Measurements from ENCODE around the gene SETD4.

SETD4 gene

GRCh38 chr21:36010801-36011200 lies 49.5 kb downstream of the SETD4 start:
- no peak for DNase-seq

GRCh38 chr21:36008505-36008904 lies 51.8 kb downstream of the SETD4 start:
- no peak for DNase-seq

GRCh38 chr21:36005879-36006400 lies 54.4 kb downstream of the SETD4 start:
- no peak for DNase-seq

DNA sequence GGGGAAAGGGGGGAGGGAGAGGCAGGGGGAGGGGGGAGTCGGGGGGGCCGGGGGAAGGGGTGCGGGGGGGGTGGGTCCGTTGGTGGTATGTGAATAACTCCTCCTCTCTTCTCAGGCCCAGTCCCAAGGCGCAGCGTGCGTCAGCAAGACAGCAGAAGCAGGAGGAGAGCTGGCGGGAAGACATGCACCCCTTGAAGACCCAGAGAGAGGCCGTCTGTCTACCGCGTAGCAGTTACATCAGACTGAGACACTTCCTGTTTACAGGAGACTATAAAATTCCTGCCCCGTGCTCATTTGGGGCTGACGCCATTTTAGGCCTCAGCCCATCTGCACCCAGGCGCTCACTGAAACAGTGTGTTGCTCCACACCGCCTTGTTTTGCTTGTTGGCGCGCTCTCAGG lies 55.3 kb downstream of the SETD4 start:
- no peak for DNase-seq

DNA sequence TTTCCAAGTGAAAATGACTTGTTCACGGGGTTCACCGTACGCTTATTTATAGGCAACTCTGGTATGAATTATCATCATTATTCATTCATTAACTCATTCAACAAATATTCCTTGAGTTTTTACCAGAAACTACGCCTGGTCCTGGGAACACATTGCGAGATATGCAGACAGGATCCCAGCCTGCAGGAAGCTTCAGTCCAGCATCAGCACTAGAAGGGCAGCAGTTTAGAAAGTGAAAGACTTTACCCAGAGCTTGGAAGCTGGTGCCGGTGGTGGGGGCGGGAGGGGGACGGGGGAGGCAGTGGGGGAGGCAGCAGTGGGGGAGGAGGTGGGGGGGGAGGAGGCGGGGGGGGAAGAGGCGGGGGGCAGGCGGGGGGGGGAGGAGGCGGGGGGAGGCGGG lies 55.9 kb downstream of the SETD4 start:
- DNase-seq: no peak

GRCh38 chr21:36003776-36004175 lies 56.5 kb downstream of the SETD4 start:
- DNase-seq: no peak

GRCh38 chr21:35996217-35996616 lies 64.1 kb downstream of the SETD4 start:
- DNase-seq: no peak

DNA sequence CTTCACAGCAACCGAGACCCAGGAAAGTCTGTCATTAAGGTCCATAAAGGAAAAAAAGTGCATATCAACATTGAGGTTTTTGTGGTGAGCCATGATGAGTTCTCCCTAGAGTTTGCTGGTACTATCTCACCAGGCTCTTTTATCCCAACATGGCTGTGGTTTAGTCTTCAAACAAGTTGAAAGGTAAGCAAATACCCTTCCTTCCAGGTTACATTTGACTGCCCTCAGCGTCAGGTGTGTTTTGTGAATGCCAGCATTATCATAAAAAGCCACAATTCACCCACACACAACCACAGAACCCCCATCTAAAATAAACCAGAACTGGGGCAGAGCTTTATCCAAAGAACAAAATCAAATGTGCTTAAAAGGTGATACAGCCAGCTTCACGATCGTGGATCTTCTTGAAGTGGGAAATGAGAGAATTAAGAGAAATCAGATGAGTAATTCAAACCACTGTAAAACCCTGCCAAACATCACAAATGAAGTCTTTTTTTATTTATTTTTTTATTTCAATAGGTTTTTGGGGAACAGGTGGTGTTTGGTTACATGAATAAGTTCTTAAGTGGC lies 64.7 kb downstream of the SETD4 start:
- DNase-seq: no peak

GRCh38 chr21:35994613-35995012 lies 65.7 kb downstream of the SETD4 start:
- no peak for DNase-seq

GRCh38 chr21:35993875-35994490 lies 66.3 kb downstream of the SETD4 start:
- no peak for DNase-seq

DNA sequence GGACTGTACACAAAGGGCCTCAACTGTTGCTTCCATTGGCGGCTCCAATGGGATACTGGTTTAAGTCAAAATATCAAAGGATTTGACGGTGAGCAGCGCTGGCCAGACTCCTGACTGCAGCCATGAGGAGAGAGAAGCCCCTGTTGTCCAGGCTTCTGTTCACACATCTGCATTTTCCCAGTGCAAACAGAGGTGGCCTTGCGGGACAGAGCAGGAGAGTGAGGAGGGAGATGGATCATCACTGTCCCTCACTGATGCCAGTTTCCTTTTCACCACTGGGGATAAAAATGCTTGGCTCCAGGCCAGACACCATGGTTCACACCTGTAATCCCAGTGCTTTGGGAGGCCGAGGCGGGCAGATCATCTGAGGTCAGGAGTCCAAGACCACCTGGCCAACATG lies 69.2 kb downstream of the SETD4 start:
- no peak for DNase-seq

GRCh38 chr21:35990609-35991008 lies 69.7 kb downstream of the SETD4 start:
- DNase-seq: no peak

DNA sequence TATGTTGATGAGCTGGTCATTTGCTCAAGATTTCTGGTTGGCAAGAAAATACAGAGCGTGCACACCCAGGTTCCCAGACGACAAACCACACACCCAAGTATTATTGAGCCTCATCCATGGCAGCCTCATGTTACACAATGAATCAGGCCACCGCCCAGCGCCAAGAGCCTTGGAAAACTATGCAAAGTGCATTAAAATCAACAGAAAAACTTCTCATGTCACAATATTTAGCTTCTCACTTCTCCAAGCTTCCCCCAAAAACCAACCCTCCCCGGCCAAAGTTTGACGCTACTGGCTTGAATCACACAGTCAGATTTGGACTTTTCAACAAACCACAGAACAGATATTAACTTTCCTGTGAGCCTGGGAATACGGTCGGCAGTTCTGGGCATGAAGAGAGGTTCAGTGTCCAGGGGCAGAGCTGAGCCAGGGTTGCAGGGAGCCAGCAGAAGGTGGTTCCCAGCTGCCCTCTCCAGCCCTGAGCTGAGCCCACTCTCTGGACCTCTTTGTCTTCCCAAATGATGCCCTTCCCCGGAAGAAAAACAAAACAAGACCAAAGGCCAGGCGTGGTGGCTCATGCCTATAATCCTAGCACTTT lies 71.1 kb downstream of the SETD4 start:
- no peak for DNase-seq

DNA sequence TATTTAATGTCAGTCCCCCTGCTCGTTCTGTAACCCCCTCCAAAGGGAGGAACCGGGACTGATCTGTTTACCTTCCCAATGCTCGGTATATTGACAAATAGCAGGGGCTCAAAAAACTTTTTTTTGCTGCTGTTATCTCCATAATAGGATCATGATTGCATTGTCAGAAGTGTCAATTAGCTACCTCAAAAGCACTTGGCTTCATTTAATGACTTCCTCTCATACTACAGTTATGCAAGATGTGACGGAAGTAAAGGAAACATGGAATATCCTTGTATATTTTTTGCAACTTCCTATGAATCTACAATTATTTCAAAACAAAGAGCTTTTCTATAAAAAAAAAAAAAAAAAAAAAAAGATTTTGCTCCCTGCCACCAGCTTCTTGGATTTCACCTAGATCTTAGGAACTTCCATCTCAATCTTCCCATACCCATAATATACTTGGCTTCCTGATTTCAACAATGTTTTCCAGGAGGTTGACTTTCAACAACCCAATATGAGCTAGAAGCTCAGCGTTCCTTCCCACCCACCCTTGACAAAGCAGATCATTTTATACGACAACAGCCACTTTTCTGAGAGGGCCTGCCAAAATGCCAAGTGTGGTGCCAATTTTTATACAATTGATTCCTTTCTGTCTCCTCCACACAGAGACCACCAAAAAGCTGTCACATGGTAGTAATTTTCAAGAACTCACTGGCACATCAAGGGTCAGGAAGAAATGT lies 71.7 kb downstream of the SETD4 start:
- DNase-seq: no peak

GRCh38 chr21:35987475-35987874 lies 72.9 kb downstream of the SETD4 start:
- DNase-seq: no peak

- no peak for DNase-seq
Observed at GRCh38 chr21:35984654-35985361, 75.5 kb downstream of the SETD4 start.

Measured in anterior cingulate cortex (tissue), 58 donors.